Stimulated activated CD4-positive, alpha-beta T cell treated with anti-CD3 and anti-CD28 coated beads, TNF-alpha, amount 100 ng/mL, for 24 hours (primary cell): Measurements from ENCODE around the gene TMIGD1.
"Not testable (repeated sequence)": the region's sequence is repeated elsewhere in the genome, so short reads cannot be mapped to it uniquely, and the experiment has no call there.

ENCODE experiments used
- DNase-seq, 3 experiments: peaks; one replicate each; pipeline ENCODE4 v3.0.0-alpha.2; 2020; ENCODE audit warnings: low read depth in 3 of 3

Gene TMIGD1

DNA sequence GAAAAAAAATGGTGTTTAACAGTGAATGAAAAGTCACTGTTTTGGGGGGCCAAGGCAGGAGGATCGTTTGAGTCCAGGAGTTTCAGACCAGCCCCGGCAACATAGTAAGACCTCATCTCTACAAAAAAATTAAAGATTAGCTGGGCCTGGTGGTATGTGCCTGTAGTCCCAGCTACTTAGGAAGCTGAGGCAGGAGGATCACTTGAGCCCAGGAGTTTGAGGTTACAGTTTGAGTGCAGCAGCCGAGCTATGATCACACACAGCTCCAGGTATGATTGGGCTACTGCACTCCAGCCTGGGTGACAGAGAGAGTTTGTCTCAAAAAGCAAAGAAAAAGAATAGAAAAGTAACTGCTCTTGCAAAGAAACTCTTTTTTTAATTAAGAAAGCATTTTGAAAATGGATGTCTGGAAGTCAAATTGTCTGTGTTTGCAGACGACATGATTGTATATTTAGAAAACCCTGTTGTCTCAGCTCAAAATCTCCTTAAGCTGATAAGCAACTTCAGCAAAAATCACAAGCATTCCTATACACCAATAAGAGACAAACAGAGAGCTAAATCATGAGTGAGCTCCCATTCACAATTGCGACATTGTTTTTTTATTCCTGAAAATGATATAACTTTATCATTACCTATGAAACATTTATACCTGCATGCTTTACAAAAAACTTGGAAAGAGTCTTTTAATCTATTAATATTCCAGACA, 24.4 kb upstream of the TMIGD1 start:
- DNase-seq, result no peak

DNA sequence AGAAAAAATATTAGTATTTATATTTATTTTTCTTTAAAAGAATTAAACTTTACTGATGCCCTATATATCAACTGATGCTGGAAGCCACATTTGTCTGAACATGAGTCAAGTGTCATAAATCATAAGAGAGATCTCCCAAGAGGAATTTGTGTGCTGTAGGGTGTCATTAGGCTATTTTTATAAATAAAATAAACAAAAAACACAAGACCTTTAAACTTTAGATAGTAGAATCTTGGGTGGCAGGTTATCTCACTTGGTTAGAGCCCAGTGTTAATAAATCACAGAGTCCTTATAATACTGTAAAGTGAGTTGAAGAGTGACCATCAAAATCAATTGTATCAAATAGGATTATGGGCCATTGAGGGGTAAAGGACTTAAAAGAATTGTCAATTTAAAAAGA, 23.6 kb upstream of the TMIGD1 start:
- DNase-seq, result no peak

DNA sequence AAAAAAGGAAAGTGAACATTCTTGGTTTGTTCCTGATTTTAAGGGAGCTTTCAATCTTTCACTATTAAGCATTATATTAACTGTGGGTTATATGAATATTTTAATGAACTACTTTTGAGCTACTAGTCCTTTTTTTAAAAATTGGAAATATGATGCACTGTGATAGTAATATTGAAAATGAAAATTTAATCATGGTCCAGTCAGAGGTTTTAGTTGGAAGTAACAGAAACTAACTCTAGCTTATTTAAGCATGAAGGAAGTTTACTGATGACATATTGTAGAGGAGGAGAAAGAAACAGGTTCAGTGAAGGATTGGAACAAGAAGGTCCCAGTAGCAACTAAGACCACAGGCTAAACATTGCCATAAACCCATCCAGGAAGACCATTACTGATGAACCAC, 20.8 kb upstream of the TMIGD1 start:
- DNase-seq, result no peak

DNA sequence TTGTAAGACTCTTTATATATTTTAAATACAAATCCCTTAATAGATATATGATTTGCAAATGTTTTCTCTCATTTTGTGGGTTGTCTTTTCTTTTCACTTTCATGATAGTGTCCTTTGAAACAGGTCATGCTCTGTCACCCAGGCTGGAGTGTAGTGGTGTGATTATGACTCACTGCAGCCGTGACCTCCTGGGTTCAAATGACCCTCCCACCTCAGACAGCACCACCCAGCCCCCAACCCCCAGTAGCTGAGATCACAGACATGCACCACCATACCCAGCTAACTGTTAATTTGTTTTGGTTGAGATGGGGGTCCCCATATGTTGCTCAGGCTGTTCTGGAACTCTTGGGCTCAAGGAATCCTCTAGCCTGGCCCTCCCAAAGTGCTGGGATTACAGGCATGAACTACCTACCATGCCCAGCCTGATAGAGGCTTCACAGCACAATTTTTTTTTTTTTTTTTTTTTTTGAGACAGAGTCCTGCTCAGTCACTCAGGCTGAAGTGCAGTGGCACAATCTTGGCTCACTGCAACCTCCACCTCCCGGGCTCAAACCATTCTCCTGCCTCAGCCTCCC, 18.5 kb upstream of the TMIGD1 start:
- DNase-seq, result no peak

DNA sequence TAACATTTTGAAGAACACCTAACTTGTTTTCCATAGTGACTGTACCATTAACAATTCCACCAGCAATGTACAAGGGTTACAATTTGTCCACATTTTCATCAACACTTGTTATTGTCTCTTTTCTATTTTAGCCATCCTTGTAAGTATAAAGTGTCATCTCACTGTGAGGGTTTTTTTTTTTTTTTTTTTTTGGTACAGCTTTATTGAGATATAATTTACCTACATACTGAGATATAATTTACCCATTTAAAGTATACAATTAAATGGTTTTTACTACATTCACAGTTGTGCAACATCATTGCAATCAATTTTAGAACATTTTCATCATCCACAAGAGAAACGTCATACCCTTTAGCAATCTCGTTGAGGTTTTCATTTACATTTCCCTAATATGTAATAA, 17.9 kb upstream of the TMIGD1 start:
- no peak for DNase-seq

DNA sequence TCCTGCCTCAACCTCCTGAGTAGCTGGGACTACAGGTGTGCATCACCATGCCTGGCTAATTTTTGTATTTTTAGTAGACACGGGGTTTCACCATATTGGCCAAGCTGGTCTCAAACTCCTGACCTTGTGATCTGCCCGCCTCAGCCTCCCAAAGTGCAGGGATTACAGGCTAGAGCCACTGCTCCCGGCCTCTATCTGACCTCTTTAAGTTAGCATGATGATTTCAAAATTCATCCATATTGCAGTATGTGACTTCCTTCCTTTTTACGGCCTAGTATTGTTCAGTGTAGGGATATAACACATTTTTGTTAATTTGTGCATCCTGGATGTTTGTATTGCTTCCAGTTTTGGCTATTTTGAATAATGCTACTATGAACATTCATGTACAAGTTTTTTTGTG, 17.4 kb upstream of the TMIGD1 start:
- not testable (repeated sequence) for DNase-seq

DNA sequence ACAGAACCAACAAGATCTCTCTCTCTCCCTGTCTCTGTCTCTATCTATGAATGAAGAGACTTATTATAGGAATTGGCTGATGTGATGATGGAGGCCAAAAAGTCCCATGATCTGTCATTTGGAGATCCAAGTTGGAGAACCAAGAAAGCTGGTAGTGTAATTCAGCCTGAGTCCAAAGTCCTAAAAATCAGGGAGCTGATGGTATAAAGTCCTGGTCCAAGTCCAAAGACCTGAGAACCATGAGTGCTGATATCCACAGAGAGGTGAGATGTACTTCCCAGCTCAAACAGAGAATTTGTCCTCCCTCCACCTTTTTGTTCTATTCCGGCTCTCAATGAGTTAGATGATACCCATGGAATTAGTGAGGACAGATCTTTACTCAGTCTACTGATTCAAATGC, 15.4 kb upstream of the TMIGD1 start:
- no peak for DNase-seq

DNA sequence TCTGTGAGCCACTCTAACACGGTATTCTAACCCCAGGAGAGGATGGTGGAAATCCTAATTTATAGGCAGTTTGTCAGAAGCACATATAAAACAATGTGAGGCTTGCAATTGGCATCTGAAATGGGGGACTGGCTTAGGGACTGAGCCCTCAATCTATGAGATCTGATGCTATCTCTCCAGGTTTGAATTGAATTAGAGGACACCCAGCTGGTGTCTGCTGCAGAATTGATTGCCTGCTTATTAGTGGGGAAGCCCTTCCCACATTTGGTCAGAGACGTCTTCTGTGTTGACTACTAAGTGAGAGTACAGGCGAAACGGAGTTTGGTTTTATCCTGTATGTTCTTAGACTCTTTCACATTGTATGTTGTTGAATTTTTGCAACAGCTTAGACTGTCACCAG, 13.6 kb upstream of the TMIGD1 start:
- no peak for DNase-seq

DNA sequence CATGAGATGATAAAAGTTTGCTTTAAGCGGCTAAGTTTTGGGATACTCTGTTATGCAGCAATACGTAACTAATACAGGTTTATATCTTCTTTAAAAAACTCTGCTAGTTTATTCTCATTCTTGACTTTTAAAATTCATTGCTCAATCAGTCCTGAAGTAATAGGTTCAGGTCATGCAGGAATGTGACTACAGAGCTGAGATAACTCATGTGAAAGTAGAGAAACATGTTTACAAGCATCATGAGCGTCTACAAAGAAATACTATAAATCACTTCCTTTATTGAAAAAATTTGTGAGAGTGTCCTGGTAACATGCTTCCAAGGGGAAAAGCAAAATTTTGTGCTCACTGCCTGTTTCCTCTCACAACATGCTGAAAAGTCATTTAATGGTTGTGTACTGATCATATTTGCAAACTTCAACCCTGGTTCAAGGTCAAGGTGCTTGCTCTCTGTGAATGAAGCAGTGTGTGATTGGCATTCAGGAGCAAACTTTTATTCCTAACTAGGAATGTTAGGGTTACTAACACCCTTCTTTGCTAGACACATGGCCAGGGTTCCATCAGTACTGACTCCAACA, 12.5 kb upstream of the TMIGD1 start:
- DNase-seq, result no peak

DNA sequence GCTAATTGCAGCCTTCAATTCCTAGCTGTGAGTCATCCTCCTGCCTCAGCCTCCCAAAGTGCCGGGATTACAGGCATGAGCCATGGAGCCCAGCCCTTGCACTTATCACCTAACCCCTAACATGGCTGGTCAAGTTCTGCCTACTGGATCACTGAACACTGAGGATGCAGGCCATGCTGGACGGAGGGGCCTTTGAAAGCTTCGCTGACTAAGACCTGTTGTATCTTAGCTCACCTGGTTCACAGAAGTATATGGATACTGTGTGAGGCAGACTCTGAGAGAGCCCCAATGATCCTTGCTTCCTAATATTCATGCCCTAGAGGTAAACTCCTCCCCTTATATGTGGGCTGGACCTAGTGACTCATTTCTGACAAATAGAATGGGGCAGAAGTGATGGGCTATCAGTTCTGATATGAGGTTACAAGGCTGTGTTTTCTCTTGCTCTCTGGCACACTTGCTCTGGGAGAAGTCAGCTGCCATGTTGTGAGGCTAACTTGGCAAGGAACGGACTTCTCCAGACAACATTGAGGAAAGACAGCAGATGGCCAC, 11.7 kb upstream of the TMIGD1 start:
- DNase-seq, result no peak

DNA sequence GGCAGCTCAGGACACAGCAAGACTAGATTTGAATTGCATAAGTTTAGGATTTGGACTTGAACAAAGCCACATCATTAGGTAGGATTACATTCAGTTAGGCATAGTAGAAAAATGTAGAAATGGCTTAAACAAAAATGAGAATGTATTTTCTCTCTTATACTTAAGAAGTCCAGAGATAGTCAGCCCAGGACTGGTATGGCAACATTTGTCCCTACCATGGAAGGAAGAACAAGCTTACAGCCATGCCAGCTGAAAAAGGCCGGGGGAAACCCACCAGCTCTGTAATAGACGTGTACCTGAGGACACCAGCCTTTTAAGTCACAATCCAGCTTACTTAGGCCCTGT, 11.2 kb upstream of the TMIGD1 start:
- no peak for DNase-seq

DNA sequence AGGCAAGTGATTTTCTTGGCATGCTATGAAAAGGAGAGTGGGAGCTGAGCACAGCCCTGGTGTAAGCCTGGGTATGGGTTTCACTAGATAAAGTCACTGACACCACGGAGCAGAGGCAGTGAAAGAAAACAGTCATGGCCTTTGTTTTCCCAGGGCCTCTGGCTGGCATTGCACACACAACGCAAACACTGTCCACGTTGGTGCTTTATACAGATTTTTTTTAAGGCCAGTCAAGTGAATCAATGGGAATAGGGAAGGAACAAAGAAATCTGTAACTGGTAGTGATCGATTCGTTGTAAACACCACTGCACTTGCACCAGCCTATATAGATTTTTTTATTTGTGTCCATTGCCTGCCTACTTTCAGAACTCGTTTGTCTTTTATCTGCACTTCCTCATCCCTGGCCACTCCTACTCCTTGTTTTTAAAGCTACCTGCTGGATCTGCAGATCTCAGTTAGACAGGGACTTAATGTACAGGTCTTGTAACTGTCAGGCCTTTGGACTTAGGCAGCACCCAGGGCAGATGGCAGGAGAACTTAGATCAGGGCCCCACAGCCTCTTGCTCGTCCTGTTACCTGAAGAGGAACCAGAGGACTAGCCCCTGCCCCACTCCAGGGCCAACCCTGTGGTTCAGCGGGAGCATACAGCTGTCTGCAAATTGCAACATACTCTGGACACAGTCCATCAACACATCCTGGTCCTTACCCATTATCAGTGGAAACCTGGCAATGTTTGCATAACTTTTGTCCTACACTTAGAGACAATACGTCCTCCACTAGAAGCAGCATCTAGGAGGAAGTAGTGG, 10.6 kb upstream of the TMIGD1 start:
- no peak for DNase-seq

DNA sequence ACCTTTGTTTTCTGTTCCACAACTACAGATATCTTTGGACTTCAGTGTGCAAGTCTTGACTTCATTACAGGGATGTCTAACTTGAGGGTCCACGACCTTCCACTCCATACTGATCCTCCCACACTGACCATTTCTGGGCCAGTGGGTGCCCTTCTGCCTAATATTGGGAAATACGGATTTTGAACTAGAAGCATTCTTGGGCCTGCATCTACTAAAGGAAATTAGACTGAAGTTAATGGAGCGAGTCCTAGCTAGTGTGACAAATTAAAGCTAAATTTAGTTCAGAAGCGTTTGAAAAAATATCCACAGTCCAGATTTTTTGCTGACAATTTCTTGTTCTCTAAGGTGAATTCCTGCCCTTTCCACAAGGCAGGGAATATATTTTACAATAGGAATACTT, 9.9 kb upstream of the TMIGD1 start:
- DNase-seq, result no peak

DNA sequence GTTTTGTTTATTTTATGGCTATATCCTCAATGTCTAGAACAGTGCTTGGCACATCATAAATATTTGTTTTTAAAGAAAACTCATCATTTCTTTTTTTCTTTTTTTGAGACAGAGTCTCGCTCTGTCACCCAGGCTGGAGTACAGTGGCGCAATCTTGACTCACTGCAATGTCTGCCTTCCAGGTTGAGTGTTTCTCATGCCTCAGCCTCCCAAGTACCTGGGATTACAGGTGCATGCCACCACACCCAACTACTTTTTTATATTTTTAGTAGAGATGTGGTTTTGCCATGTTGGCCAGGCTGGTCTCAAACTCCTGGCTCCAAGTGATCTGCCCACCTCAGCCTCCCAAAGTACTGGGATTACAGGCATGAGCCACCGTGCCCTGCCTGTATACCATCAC, 9.4 kb upstream of the TMIGD1 start:
- DNase-seq, result not testable (repeated sequence)

DNA sequence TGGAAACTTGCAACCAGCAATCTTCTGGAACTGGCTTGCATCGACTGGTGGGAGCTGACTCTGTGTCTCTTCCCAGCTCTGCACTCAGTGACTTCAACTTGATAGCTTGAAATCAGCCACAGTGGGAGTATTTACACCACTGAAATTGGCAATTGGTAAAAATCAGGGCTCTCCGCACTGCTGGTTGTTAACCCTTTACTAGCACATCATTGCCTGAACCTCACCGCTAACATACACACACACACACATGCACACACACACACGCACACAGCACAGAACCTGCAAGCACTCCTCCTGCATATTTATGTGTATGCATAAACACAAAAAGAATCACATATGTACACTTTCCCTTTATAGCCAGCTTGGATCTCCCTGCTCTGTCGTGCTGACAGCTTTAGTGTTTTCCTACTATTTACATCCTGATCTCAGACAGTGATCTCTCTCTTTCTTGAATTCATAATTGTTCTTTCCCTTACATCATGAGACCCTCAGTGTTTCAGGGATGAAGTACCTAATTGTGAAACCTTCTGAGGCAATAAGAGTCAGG, 7.9 kb upstream of the TMIGD1 start:
- DNase-seq, result no peak

DNA sequence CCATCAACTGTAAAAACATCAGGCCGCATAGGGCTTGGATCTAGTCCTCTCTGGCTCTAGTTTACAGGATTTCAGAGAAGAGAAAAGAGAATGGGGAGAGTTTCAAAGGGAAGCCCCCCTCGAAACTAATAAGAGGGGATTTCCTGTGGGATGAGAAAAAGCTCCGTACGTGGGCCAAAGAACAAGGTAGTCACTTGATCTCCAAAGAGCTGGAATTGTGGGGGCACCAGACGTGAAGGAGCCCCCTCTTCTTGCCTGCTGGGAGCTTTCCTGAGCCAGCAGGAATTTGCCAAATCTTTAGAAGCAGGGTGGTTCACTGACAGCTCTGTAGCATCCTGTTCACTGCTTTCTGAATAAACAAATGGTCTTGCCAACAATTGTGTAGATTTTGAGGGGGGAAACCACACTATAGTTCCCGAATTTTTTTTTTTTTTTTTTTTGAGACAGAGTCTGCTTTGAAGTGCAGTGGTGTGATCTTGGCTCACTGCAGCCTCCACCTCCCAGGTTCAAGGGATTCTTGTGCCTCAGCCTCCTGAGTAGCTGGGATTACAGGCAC, 7.0 kb upstream of the TMIGD1 start:
- DNase-seq, result no peak

DNA sequence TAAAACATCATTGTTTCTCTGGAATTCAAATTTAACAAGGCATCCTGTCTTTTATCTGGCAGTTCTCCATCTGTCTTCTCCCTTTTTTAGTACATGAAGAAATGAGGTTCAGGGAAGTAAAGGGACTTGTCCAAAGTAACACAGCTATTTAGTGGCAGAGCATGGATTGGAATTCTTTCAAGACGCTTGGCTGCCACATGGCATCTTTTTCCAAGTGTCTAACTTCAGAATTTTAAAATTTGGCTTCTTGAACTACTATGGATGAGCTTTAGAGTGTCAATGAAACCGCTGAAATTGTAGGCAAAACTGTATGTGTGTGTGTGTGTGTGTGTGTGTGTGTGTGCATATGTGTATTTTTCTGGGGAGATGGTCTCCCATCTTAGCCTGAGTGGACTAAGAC, 5.2 kb upstream of the TMIGD1 start:
- no peak for DNase-seq

DNA sequence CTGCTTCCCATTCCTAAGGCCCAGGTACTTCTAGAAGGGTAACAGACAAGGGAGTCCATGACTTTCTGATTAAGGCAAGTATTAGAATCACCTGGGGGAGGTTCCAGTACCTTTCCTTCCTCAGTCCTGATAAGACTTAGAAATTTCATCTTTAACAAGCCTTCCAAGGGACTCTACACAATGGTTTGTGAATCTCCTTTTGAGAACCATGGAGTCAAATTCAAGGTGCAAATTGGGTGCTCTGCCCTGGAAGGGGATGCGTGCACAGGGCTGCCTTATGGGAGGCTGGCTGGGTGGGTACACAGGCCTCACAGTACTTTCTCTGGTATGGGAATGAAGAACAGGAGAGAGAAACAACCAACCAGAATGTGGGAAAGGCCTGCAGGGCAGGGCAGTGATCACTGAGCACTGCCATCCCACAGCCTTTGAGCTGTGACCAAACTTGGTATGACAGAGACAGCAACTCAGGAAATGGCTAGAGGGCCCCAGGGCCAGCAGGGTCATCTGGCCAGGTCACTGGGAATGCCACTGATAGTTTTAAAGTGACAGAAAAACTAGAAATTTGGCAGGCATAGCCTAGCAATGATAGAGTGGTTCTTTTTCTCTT, 3.6 kb upstream of the TMIGD1 start:
- no peak for DNase-seq

DNA sequence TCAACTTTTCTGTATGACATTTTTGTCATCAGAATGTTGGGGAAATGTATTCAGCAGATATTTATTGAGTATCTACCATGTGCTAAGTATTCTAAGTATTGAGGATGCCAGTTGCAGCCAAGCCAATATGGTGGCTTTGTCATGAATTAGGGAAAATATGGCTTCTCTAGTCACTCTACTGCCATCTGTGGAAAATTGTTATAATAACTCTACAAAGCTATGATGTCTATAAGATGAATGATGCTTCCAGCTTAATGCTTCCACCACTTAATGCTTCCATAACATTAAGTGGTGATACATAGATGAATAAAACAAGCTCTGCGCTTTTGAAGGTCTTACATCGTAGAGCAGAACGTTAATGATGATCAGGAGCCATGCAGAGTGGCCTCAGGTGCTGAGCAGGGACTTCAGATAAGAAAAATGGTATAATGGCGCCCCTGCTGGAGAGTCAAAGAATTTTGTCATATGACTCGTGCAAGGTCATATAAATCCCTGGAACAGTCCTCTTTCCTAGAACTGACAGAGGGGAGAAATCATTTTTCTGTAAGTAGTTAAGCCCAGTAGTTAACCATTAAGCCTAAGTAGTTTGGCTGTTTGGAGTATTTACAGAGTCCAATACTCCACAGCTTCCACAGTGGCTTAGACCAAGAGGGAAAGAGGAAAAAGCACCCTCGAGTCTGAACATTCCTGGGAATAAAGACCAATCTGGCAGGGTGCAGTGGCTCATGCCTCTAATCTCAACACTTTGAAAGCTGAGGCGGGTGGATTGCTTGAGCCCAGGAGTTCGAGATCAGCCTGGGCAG, 2.7 kb upstream of the TMIGD1 start:
- DNase-seq, result peak; percentile 38 to 48 (median 42)

DNA sequence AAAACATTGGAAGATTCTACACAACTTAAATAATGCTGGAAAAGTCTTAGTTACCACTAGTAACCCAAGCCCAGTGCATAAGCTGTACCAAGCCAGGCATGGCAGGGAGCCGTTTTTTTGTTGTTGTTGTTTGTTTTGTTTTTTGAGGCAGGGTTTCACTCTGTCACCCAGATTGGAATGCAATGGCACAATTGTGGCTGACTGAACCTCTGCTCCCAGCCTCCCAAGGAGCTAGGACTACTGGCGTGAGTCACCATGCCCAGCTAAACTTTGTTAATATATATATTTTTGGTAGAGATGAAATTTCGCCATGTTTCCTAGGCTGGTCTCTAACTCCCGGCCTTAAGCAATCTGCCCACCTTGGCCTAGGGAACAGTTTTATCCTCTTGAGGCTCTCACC, 564 bp upstream of the TMIGD1 start:
- DNase-seq, result no peak
